NCI-H1436 (cell line): ENCODE measurements around the gene CARHSP1.
A peak's percentile ranks its signal among the peaks of the same experiment; 100 is the strongest.
"Not testable (repeated sequence)": the region's sequence is repeated elsewhere in the genome, so short reads cannot be mapped to it uniquely, and the experiment has no call there.

ENCODE experiments used
- DNase-seq: peaks from one replicate; lab custom pipeline; 2025; lab: John Stamatoyannopoulos, UW

CARHSP1 gene

GRCh38 chr16:8868416-8869211, at the start of gene CARHSP1:
Gene CARHSP1, minus strand, starts transcription at chr16:8869006. Its CDS starts 9,678 bp downstream, at chr16:8859328.
- peak; percentile 89 for DNase-seq

- not testable (repeated sequence) for DNase-seq
Observed at GRCh38 chr16:8917336-8917735, 48.5 kb upstream of the CARHSP1 start.

GRCh38 chr16:8916541-8917225, 47.9 kb upstream of the CARHSP1 start:
- DNase-seq: no peak

GRCh38 chr16:8915722-8916301, 47.0 kb upstream of the CARHSP1 start:
- no peak for DNase-seq

GRCh38 chr16:8914098-8914497, 45.3 kb upstream of the CARHSP1 start:
- DNase-seq: no peak

GRCh38 chr16:8912793-8913192, 44.0 kb upstream of the CARHSP1 start:
- no peak for DNase-seq

GRCh38 chr16:8910811-8911210, 42.0 kb upstream of the CARHSP1 start:
- no peak for DNase-seq

- no peak for DNase-seq
Observed at GRCh38 chr16:8908810-8909468, 40.1 kb upstream of the CARHSP1 start.

- no peak for DNase-seq
Observed at GRCh38 chr16:8907096-8907495, 38.3 kb upstream of the CARHSP1 start.

GRCh38 chr16:8905795-8906591, 37.2 kb upstream of the CARHSP1 start:
- DNase-seq: no peak

GRCh38 chr16:8905168-8905762, 36.5 kb upstream of the CARHSP1 start:
- no peak for DNase-seq

- no peak for DNase-seq
Observed at GRCh38 chr16:8904018-8904430, 35.2 kb upstream of the CARHSP1 start.

- DNase-seq: no peak
Observed at GRCh38 chr16:8903004-8903403, 34.2 kb upstream of the CARHSP1 start.

- DNase-seq: no peak
Observed at GRCh38 chr16:8901320-8901861, 32.6 kb upstream of the CARHSP1 start.

GRCh38 chr16:8900343-8900742, 31.5 kb upstream of the CARHSP1 start:
- DNase-seq: no peak

- no peak for DNase-seq
Observed at GRCh38 chr16:8899709-8900317, 31.0 kb upstream of the CARHSP1 start.

- DNase-seq: no peak
Observed at GRCh38 chr16:8898660-8899318, 30.0 kb upstream of the CARHSP1 start.

GRCh38 chr16:8894736-8895334, 26.0 kb upstream of the CARHSP1 start:
- DNase-seq: no peak

- no peak for DNase-seq
Observed at GRCh38 chr16:8893976-8894690, 25.3 kb upstream of the CARHSP1 start.
